ENCODE data around the gene CHRM4.

DNA sequence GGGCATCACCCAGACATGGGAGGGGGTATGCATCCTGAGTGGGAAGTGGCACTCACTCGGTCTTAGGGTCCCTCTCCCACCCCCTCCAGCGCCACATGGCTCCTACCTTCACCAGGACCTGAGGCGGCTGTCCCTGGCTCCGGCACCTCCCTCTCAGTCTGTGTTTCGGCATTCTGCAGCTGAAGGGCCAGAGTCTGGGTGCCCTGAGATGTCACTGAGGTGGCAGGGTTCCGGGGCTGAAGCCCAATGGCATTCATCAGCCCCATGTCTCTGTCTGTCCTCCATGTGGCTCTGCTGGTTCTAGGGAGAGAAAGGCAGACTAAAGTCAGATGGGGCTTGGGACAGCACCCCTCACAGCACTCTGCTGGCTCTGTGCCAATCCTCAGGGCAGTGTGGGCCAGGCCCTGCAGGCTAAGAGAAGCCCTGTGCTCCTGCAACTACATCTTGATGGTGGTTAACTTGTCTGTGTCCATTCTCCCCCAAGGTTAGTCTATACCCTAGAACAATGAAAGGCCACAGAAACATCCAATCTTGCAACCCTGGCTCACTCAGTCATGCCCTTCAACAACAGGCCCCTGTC is 16.9 kb upstream of the CHRM4 start:
- TF ChIP-seq, protein P1, sequence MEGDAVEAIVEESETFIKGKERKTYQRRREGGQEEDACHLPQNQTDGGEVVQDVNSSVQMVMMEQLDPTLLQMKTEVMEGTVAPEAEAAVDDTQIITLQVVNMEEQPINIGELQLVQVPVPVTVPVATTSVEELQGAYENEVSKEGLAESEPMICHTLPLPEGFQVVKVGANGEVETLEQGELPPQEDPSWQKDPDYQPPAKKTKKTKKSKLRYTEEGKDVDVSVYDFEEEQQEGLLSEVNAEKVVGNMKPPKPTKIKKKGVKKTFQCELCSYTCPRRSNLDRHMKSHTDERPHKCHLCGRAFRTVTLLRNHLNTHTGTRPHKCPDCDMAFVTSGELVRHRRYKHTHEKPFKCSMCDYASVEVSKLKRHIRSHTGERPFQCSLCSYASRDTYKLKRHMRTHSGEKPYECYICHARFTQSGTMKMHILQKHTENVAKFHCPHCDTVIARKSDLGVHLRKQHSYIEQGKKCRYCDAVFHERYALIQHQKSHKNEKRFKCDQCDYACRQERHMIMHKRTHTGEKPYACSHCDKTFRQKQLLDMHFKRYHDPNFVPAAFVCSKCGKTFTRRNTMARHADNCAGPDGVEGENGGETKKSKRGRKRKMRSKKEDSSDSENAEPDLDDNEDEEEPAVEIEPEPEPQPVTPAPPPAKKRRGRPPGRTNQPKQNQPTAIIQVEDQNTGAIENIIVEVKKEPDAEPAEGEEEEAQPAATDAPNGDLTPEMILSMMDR (IDR thresholded peaks at IDR 0.05), result no peak
- no peak for TF ChIP-seq POLR2A (IDR thresholded peaks at IDR 0.05)
